ENCODE measurements around the gene DNAJB8.

DNAJB8 gene

GRCh38 chr3:128443771-128444170 lies 22.9 kb downstream of the DNAJB8 start:
- no peak for DNase-seq (ENCODE audit: low spot score)

- no peak for DNase-seq (ENCODE audit: low spot score)
Measured at GRCh38 chr3:128442949-128443348, 23.7 kb downstream of the DNAJB8 start.

- DNase-seq (ENCODE audit: low spot score) = no peak
Measured at GRCh38 chr3:128442070-128442469, 24.6 kb downstream of the DNAJB8 start.

- no peak for DNase-seq (ENCODE audit: low spot score)
Measured at GRCh38 chr3:128439226-128439625, 27.5 kb downstream of the DNAJB8 start.

GRCh38 chr3:128438488-128439072 lies 28.1 kb downstream of the DNAJB8 start:
- DNase-seq (ENCODE audit: low spot score) = no peak

GRCh38 chr3:128436214-128436613 lies 30.5 kb downstream of the DNAJB8 start:
- DNase-seq (ENCODE audit: low spot score) = no peak

GRCh38 chr3:128435561-128435960 lies 31.1 kb downstream of the DNAJB8 start:
- no peak for DNase-seq (ENCODE audit: low spot score)

- no peak for DNase-seq (ENCODE audit: low spot score)
Measured at GRCh38 chr3:128435058-128435457, 31.6 kb downstream of the DNAJB8 start.

GRCh38 chr3:128434524-128434923 lies 32.2 kb downstream of the DNAJB8 start:
- no peak for DNase-seq (ENCODE audit: low spot score)

GRCh38 chr3:128433837-128434165 lies 32.9 kb downstream of the DNAJB8 start:
- no peak for DNase-seq (ENCODE audit: low spot score)

GRCh38 chr3:128432971-128433836 lies 33.5 kb downstream of the DNAJB8 start:
- no peak for DNase-seq (ENCODE audit: low spot score)

GRCh38 chr3:128432301-128432970 lies 34.3 kb downstream of the DNAJB8 start:
- no peak for DNase-seq (ENCODE audit: low spot score)

- no peak for DNase-seq (ENCODE audit: low spot score)
Measured at GRCh38 chr3:128431803-128432300, 34.8 kb downstream of the DNAJB8 start.

GRCh38 chr3:128430731-128431130 lies 36.0 kb downstream of the DNAJB8 start:
- DNase-seq (ENCODE audit: low spot score) = no peak

- no peak for DNase-seq (ENCODE audit: low spot score)
Measured at GRCh38 chr3:128430301-128430700, 36.4 kb downstream of the DNAJB8 start.

GRCh38 chr3:128429751-128430150 lies 36.9 kb downstream of the DNAJB8 start:
- DNase-seq (ENCODE audit: low spot score) = no peak

- no peak for DNase-seq (ENCODE audit: low spot score)
Measured at GRCh38 chr3:128429275-128429674, 37.4 kb downstream of the DNAJB8 start.

- DNase-seq (ENCODE audit: low spot score) = no peak
Measured at GRCh38 chr3:128427872-128428822, 38.5 kb downstream of the DNAJB8 start.

- DNase-seq (ENCODE audit: low spot score) = no peak
Measured at GRCh38 chr3:128427175-128427857, 39.4 kb downstream of the DNAJB8 start.

GRCh38 chr3:128426128-128426921 lies 40.4 kb downstream of the DNAJB8 start:
- peak; percentile 30 for DNase-seq (ENCODE audit: low spot score)

GRCh38 chr3:128425846-128426127 lies 40.9 kb downstream of the DNAJB8 start:
- DNase-seq (ENCODE audit: low spot score) = no peak

All from CD4-positive, alpha-beta T cell treated with Interleukin-6 at 100 ng/mL for 8 hours (primary cell).